WTC11 (cell line): ENCODE results near the gene SBNO2.

ENCODE experiments used
- ATF1 ChIP-seq: sonication (generic); formaldehyde crosslinking; IDR thresholded peaks from 2 replicates; pipeline ENCODE4 v1.8.1; 2023; ENCODE audit warnings: mild to moderate bottlenecking, moderate library complexity, missing genetic modification reagents
- CTCF ChIP-seq: fragments of 200-600 bp; IDR thresholded peaks from 2 replicates; pipeline ENCODE4 v1.8.0; 2022; ENCODE audit warnings: antibody characterized with exemption
- STAT6 ChIP-seq: sonication (generic); formaldehyde crosslinking; conservative IDR thresholded peaks from 2 replicates; pipeline ENCODE4 v1.8.1; 2023; ENCODE audit warnings: mild to moderate bottlenecking, low read depth, missing genetic modification reagents, moderate library complexity
- TF ChIP-seq, protein P1 (sequence below): sonication (generic); formaldehyde crosslinking; IDR thresholded peaks from 2 replicates; pipeline ENCODE4 v1.8.0; 2022; ENCODE audit warnings: mild to moderate bottlenecking, missing genetic modification reagents
- TF ChIP-seq, protein P2 (sequence below): sonication (generic); formaldehyde crosslinking; IDR thresholded peaks from 2 replicates; pipeline ENCODE4 v1.8.1; 2023; ENCODE audit warnings: mild to moderate bottlenecking, missing genetic modification reagents
- TF ChIP-seq, protein P3 (sequence below): sonication (generic); formaldehyde crosslinking; IDR thresholded peaks from 2 replicates; pipeline ENCODE4 v1.8.0; 2022; ENCODE audit warnings: mild to moderate bottlenecking, missing genetic modification reagents

DNA sequence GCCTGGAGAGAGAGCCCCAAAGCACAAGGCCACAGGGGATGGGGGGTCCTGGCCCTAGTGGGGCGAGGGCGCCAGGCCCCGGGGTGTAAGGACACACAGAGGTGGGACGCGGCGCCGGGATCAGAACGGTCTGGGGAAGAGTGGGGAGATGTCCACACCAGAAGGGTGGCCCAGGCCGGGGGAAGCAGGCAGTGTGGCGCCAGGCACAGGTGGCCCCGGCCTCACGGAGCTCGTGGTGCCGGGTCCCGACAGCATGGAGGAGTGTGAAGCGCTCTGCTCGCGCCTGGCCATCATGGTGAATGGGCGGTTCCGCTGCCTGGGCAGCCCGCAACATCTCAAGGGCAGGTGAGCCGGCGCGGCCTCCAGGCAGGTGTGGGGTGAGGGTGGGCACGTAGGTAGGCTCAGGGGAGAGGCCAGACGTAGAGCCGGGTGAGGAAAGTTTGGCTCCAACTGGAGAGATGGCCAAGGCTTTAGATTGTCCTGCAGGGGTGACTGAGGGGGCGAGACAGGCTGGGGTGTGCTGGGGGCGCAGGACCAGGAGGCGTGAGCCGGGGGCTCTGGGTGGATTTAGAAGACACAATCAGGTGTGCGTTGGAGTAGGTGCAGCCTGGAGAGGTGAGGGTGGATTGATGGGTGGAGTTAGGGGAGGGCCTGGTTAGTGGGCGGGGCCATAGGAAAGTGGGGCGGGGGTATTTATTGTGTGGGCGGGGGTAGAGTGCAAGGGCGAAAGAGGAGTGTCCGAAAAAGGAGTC lies 110.0 kb downstream of the SBNO2 start:
- TF ChIP-seq CTCF (no peak), STAT6 (no peak), ATF1 (CRISPR knock-in tag) (no peak)
- TF ChIP-seq, protein P1, sequence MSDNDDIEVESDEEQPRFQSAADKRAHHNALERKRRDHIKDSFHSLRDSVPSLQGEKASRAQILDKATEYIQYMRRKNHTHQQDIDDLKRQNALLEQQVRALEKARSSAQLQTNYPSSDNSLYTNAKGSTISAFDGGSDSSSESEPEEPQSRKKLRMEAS (CRISPR knock-in tag), result no peak
- TF ChIP-seq, protein P2, sequence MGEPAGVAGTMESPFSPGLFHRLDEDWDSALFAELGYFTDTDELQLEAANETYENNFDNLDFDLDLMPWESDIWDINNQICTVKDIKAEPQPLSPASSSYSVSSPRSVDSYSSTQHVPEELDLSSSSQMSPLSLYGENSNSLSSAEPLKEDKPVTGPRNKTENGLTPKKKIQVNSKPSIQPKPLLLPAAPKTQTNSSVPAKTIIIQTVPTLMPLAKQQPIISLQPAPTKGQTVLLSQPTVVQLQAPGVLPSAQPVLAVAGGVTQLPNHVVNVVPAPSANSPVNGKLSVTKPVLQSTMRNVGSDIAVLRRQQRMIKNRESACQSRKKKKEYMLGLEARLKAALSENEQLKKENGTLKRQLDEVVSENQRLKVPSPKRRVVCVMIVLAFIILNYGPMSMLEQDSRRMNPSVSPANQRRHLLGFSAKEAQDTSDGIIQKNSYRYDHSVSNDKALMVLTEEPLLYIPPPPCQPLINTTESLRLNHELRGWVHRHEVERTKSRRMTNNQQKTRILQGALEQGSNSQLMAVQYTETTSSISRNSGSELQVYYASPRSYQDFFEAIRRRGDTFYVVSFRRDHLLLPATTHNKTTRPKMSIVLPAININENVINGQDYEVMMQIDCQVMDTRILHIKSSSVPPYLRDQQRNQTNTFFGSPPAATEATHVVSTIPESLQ (CRISPR knock-in tag), result no peak
- TF ChIP-seq, protein P3, sequence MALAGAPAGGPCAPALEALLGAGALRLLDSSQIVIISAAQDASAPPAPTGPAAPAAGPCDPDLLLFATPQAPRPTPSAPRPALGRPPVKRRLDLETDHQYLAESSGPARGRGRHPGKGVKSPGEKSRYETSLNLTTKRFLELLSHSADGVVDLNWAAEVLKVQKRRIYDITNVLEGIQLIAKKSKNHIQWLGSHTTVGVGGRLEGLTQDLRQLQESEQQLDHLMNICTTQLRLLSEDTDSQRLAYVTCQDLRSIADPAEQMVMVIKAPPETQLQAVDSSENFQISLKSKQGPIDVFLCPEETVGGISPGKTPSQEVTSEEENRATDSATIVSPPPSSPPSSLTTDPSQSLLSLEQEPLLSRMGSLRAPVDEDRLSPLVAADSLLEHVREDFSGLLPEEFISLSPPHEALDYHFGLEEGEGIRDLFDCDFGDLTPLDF (CRISPR knock-in tag), result no peak
